Heart left ventricle (tissue), 16 donors: ENCODE measurements around the gene BCL6. TPM values are rescaled to one million over a fixed set of nuclear protein-coding genes. Genes with fewer than 3 reads are reported as not detected.

Experiments
- ATAC-seq, 4 donors: fragments of 200-7000 bp; cut with Tn5 transposase; one replicate each; pipeline ENCODE4 v1.9.1; 2020 to 2022; ENCODE audit warnings: moderate library complexity in 4 of 4, mild to moderate bottlenecking in 3 of 4, moderate number of reproducible peaks in 1 of 4
- DNase-seq, 5 donors: peaks; one replicate each; pipeline ENCODE4 v3.0.0-alpha.2; 2020
- H3K27ac ChIP-seq, 12 donors: fragments of 200-600 bp; sonication (generic) in 4 of 12; one replicate each; pipeline versions ENCODE4 v1.5.0 to v1.8.0; 2016 to 2022; ENCODE audit warnings: mild to moderate bottlenecking in 2 of 12
- H3K27me3 ChIP-seq, 9 donors: fragments of 200-600 bp; sonication (generic) in 2 of 9; one replicate each; pipeline versions ENCODE4 v1.5.1 to v1.8.0; 2016 to 2022; ENCODE audit warnings: mild to moderate bottlenecking in 3 of 9
- H3K36me3 ChIP-seq, 9 donors: fragments of 200-600 bp; sonication (generic) in 2 of 9; one replicate each; pipeline versions ENCODE4 v1.5.0 to v1.8.0; 2018 to 2022; ENCODE audit warnings: mild to moderate bottlenecking in 2 of 9
- H3K4me1 ChIP-seq, 12 donors: fragments of 200-600 bp; sonication (generic) in 4 of 12; one replicate each; pipeline versions ENCODE4 v1.5.0 to v1.8.0; 2016 to 2022; ENCODE audit warnings: mild to moderate bottlenecking in 3 of 12
- H3K4me3 ChIP-seq, 12 donors: fragments of 200-600 bp; sonication (generic) in 4 of 12; one replicate each; pipeline versions ENCODE4 v1.5.0 to v1.8.0; 2017 to 2022; ENCODE audit warnings: mild to moderate bottlenecking in 9 of 12, moderate library complexity in 4 of 12
- H3K9me3 ChIP-seq, 12 donors: fragments of 200-600 bp; sonication (generic) in 4 of 12; one replicate each; pipeline versions ENCODE4 v1.5.0 to v1.8.0; 2016 to 2022; ENCODE audit warnings: mild to moderate bottlenecking in 1 of 12
- POLR2A ChIP-seq, 2 donors: fragments of 450-650 bp; IDR thresholded peaks; one replicate each; pipeline ENCODE4 v1.6.1; 2017; ENCODE audit warnings: antibody characterized with exemption in 2 of 2, mild to moderate bottlenecking in 2 of 2, moderate library complexity in 2 of 2
- WGBS, 4 donors: extraction: QIAGEN DNeasy Blood & Tissue Kit in 2 of 4; methylation state at CpG; one replicate each; pipeline versions ENCODE4 v1.1.5 to v1.1.7; 2013 to 2018; 5-methylcytosine and 5-hydroxymethylcytosine counted together
- intact Hi-C, 10 donors: fragments of 100-400 bp; cut with DNase I; formaldehyde crosslinking; loops; one replicate each; pipeline versions ENCODE4 v1.11.1 to v1.14.2; 2022
- polyA plus RNA-seq, 2 donors: library from polyadenylated mRNA; stranded (reverse); fragments of 200-250 nt; gene quantifications; one replicate each; pipeline ENCODE4 v1.2.3, GENCODE V29; 2013
- total RNA-seq, 9 donors: library from RNA; depleted of rRNA in 2 of 9; stranded (reverse); fragments of >200 nt in 2 of 9; fragmentation: NEBNext Ultra II Directional in 3 of 9; extraction: Animal tissue kit (Norgen Biotek cat#: 25700) in 3 of 9; gene quantifications; one replicate each; pipeline versions ENCODE4 v1.1.0 to v1.2.4, GENCODE V29; 2016 to 2023
- TF ChIP-seq, protein P1 (sequence below), 12 donors: fragments of 200-600 bp; sonication (generic) in 4 of 12; IDR thresholded peaks; one replicate each; pipeline versions ENCODE4 v1.5.0 to v1.8.0; 2018 to 2022; ENCODE audit warnings: antibody characterized with exemption in 12 of 12, mild to moderate bottlenecking in 5 of 12
- donor health status: ischemic (EF 13 %, LVEDD 7.1; RV severe dilation, severe dysfunction).
- donor health status: healthy with polysubstance abuse.
- donor health status: DM: no; HTN: yes; CAD: no.
- donor health status: DM: no; HTN: no; CAD: no.
- donor health status: ischemic (EF 25% LVEDD 6.9; RV normal size, moderate dysfunction).
- donor health status: ischemic (EF 25% LVEDD 5.7; RV mildly dilated, moderate dysfunction).
- donor health status: healthy.
- donor health status: DM: yes; HTN: yes; CAD: no.
- donor health status: ischemic (EF 35%, LVEDD 5.7; RV mildly dilated, moderate dysfunction).
- donor health status: nonischemic (EF 11% LVEDD 7.7; RV severe dilation, severe dysfunction).
- donor health status: DM: yes; HTN: yes; CAD: no.
- donor health status: PGD.
- donor health status: ischemic (EF 29% LVEDD 5.4; RV normal size, mild dysfunction).
- donor health status: nonischemic (EF 23%, LVEDD 6.1; RV moderate dilation, normal function).

The BCL6 gene
- total and polyA plus RNA-seq, 11 donors: 29.3 to 109 (median 45.7) TPM

DNA sequence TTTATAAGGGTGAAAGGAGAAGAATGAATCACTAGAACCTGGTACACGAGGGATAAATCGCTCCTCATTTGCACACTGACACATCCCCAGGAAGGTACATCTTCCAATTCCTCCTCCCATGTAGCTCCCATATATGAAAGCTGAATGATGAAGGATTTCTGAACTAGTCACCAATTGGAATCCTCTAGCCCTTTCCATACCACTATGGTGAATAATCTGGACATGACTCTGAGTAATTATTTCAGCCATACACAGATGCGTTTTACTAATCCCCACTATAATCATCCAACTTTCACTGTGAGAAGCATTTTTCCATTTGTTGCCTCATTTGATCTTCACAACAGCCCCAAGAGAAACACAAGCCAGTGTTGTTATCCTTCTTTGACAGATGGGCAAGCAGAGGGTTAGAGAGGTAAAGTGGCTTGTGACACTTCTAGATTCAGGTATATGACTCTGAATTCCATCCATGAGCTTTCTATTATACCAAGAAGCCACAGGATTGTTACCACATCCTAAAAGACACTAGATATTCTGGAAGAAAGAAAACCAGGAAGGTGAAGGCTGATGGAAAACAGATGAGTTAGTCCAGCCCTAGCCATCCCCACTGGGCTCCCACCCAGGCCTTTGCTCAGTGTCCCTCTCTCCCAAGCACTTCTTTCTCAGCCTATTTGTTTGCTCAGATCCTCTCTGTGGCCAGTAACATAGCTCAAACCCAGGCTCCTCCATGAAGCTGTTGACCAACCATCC is 22.2 kb upstream of the BCL6 start:
- 91 to 97% (median 92%) methylated on average over 3 of the region's 3 CpGs for WGBS, 4 donors
- Histone ChIP-seq H3K27ac (no peak overlapping the region), H3K9me3 (no peaks in the 10 kb centered on the region), H3K27me3 (no peaks in the 10 kb centered on the region), H3K4me1 (peaks cover 0 to 22% (median 5%) of the 10 kb centered on the region in 12 donors), H3K36me3 (no peaks in the 10 kb centered on the region), H3K4me3 (no peak overlapping the region)
- ATAC-seq (no peak), DNase-seq (no peak)
- TF ChIP-seq, protein P1, sequence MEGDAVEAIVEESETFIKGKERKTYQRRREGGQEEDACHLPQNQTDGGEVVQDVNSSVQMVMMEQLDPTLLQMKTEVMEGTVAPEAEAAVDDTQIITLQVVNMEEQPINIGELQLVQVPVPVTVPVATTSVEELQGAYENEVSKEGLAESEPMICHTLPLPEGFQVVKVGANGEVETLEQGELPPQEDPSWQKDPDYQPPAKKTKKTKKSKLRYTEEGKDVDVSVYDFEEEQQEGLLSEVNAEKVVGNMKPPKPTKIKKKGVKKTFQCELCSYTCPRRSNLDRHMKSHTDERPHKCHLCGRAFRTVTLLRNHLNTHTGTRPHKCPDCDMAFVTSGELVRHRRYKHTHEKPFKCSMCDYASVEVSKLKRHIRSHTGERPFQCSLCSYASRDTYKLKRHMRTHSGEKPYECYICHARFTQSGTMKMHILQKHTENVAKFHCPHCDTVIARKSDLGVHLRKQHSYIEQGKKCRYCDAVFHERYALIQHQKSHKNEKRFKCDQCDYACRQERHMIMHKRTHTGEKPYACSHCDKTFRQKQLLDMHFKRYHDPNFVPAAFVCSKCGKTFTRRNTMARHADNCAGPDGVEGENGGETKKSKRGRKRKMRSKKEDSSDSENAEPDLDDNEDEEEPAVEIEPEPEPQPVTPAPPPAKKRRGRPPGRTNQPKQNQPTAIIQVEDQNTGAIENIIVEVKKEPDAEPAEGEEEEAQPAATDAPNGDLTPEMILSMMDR (IDR thresholded peaks at IDR 0.05): no peak
- TF ChIP-seq POLR2A (IDR thresholded peaks at IDR 0.05): no peak
- intact Hi-C loops: loop anchor here in 1 of 10 donors (5.0 kb wide), 1 partner anchor 150 kb away; no protein-coding TSS in a partner anchor

DNA sequence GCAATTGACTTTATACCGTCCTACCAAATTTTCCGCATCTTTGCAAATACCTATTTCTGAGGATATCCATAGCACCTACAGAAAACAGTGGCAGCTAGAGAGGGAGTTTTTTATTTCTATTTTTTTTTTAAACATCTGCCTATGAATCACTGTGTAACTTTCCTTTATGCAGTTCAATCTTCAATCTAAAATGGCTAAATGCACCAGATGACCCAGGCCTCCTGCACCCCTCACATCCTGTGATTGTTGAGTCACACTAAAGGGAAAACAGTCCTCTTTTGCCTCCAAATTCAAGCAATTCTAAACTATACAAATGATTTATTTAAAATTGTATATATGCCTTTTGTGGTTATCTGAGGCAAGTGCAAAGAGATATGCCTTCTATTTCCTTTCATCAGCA is 20.1 kb upstream of the BCL6 start:
- H3K4me3 ChIP-seq: no peak overlapping the region
- DNase-seq (no peak), ATAC-seq (no peak)
- TF ChIP-seq, protein P1 (IDR thresholded peaks at IDR 0.05): no peak
- TF ChIP-seq POLR2A (IDR thresholded peaks at IDR 0.05): no peak
- H3K9me3 ChIP-seq: no peaks in the 10 kb centered on the region
- H3K27ac ChIP-seq: no peak overlapping the region
- peaks cover 0 to 22% (median 5%) of the 10 kb centered on the region in 12 donors for H3K4me1 ChIP-seq
- WGBS, 4 donors: 95 to 100% (median 97%) methylated on average over 2 of the region's 2 CpGs
- no peaks in the 10 kb centered on the region for H3K36me3 ChIP-seq
- H3K27me3 ChIP-seq: no peaks in the 10 kb centered on the region
- intact Hi-C loops: loop anchor here in 1 of 10 donors (5.0 kb wide), 1 partner anchor 152 kb away; no protein-coding TSS in a partner anchor

DNA sequence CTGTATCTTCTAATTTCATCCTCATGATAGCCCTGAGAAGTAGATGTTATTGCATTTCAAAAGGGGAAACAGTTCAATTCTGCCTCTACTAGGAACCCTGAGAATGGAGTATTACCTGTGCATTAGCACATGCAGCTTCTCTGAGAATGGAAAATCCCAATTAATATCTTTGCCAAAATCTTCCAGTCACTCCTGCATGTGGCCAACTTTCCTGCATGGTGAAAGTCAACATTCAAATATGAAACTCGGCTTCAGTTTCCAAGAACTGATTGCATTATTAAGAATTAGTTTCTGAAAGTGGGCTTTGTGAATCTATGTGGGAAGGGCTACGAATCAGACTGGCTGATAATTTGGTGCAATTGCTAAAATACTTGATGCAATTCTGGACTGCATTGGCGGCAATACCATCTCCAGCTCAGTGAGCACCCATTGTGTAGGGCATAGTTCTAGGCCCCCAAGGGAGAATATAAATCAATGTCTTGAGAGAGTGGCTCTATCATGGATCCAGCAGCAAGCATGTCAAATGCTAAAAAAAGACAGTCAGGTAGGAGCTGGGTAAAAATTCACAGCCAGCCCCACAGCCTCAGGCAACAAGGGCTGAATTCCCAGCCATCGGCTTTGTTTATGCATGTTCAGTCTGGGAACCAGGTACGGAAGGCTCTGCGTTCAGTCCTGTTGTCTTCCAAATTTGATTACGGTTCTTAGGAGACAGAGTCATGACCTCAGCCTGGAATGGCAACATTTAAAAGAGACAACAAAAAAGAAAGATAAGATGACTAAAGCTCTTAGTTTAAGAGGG is 18.8 kb upstream of the BCL6 start:
- H3K36me3 ChIP-seq: no peaks in the 10 kb centered on the region
- H3K27ac ChIP-seq: no peak overlapping the region
- H3K4me3 ChIP-seq: no peak overlapping the region
- ATAC-seq: peak in 2 of 4 donors; percentile 27 to 37
- H3K27me3 ChIP-seq: no peaks in the 10 kb centered on the region
- no peaks in the 10 kb centered on the region for H3K9me3 ChIP-seq
- no peak for DNase-seq
- TF ChIP-seq POLR2A (IDR thresholded peaks at IDR 0.05): no peak
- TF ChIP-seq, protein P1 (IDR thresholded peaks at IDR 0.05): no peak
- H3K4me1 ChIP-seq: peaks cover 0 to 11% (median 5%) of the 10 kb centered on the region in 12 donors
- intact Hi-C loops: no loop called here
- WGBS, 4 donors: 54 to 65% (median 60%) methylated on average over 7 of the region's 7 CpGs

DNA sequence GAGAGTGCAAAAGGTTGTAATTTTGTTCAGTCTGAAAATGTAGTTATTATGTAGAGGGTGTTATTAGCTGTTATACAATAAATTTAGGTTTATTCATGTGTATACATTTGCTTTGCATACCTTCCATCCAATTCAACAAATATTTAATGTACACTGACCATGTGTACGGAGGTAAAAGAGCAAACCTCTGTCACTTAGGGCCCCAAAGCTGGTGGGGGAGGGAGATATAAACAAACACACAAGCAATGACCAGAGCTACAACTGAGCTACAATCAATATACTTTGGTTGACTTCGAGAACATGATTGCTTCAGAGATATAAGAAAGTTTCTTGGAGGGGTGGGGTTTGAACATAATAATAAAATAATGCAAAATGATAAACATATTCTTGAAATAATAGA is 17.5 kb upstream of the BCL6 start:
- peaks cover 0 to 11% (median 5%) of the 10 kb centered on the region in 12 donors for H3K4me1 ChIP-seq
- TF ChIP-seq, protein P1 (IDR thresholded peaks at IDR 0.05): no peak
- no peak for TF ChIP-seq POLR2A (IDR thresholded peaks at IDR 0.05)
- DNase-seq (no peak), ATAC-seq (no peak)
- H3K36me3 ChIP-seq: no peaks in the 10 kb centered on the region
- no peak overlapping the region for H3K27ac ChIP-seq
- no peaks in the 10 kb centered on the region for H3K9me3 ChIP-seq
- no peak overlapping the region for H3K4me3 ChIP-seq
- no peaks in the 10 kb centered on the region for H3K27me3 ChIP-seq
- intact Hi-C loops: no loop called here
- WGBS, 4 donors: 75 to 84% (median 83%) methylated on average over 2 of the region's 2 CpGs
